Esophagus muscularis mucosa (tissue), 2 donors: ENCODE data around the gene MOB3B.
"Not testable (repeated sequence)": the region's sequence is repeated elsewhere in the genome, so short reads cannot be mapped to it uniquely, and the experiment has no call there.

Experiments used
- POLR2A ChIP-seq: fragments of 450-650 bp; IDR thresholded peaks from one replicate; pipeline ENCODE4 v1.6.1; 2017; ENCODE audit warnings: antibody characterized with exemption, moderate library complexity, mild to moderate bottlenecking, low read depth
- POLR2AphosphoS5 ChIP-seq, 2 donors: sonication (generic); formaldehyde crosslinking; IDR thresholded peaks; one replicate each; pipeline ENCODE4 v1.6.1; 2017; ENCODE audit warnings: antibody characterized with exemption in 2 of 2

DNA sequence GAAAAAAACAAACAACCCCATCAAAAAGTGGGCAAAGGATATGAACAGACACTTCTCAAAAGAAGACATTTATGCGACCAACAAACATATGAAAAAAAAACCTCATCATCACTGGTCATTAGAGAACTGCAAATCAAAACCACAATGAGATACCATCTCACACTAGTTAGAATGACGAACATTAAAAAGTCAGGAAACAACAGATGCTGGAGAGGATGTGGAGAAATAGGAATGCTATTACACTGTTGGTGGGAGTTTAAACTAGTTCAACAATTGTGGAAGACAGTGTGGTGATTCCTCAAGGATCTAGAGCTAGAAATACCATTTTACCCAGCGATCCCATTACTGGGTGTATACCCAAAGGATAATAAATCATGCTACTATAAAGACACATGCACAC, 28.7 kb downstream of the MOB3B start:
- TF ChIP-seq POLR2AphosphoS5 (IDR thresholded peaks at IDR 0.05); POLR2A: not testable (repeated sequence)
